ENCODE data around the gene CEP89.
"Not testable (repeated sequence)": the region's sequence is repeated elsewhere in the genome, so short reads cannot be mapped to it uniquely, and the experiment has no call there.

Gene CEP89

DNA sequence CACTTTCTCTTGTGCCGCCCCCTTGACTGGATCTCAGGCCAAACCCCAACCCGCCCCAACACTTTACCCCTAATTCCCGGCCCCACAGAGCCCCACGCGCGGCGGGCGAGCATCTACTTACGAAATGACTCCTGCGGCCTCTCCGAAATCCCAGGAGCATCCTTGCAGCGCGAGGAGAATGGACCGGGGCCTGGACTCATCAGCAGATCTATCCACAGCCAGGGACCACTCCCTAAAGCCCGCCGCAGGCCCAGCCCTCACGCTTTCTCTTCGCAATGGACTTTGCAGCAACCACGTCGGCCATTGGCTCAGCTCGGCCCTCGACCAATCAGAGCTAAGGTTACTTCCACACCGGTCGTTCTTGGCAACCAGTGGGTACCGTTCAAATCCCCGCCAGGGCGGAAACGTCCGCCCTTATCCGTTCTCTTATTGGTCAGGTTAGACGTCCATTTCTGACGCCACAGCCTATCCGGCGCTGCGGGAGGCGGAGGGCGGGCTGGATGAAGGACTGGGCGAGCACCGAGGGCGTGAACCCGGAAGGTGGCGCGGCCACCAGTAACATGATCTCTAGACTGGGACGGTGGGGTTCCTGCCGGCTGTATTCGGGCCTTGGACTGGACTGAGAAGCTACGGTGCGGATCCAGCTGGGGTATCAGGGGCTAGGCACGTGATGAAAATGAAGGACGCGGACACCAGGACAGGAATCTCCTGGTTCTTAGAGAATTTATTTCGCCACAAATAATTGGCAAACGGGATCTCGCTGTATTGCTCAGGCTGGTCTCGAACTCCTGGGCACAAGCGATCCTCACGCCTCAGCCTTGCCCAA lies at the start of gene CEP89, which contains the start of gene FAAP24:
CEP89 (minus strand) TSS at position 244 of the 826 bp plus-strand sequence; CDS start at position 160, 84 bp downstream.
FAAP24 (plus strand) TSS at position 528 of the 826 bp plus-strand sequence. CDS start 955 bp downstream, outside the sequence.
- DNase-seq: peak; percentile 95

DNA sequence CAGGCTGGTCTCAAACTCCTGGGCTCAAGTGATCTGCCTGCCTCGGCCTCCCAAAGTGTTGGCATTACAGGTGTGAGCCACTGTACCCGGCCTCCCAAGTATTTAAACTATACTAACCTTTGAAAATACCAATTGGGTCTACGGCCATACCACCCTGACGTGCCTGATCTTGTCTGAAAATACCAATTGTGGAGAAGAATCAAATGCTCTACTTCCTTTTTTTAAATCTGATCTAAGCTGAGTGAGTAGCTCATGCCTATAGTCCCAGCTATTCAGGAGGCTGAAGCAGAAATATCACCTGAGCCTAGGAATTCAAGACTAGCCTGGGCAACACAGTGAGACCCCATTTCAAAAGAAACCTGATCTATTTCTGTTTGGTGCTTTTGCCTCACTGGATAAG lies 39.1 kb upstream of the CEP89 start:
- not testable (repeated sequence) for DNase-seq

DNA sequence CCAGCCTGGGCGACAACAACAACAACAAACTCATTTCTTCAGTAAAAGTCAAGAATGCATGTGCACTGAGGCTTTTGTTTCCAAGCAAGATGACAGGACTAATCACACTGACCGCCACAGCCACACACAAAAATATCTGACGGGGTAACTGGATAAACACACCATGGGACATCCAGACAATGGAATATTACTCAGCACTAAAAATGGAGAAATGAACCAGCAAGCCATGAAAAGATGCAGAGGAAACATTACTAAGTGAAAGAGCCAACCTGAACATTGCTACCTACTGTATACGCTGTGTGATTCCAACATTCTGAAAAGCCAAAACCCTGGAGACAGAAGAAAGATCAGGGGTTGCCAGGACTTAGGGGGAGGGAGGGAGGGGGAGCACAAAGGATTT lies 37.0 kb upstream of the CEP89 start:
- no peak for DNase-seq

DNA sequence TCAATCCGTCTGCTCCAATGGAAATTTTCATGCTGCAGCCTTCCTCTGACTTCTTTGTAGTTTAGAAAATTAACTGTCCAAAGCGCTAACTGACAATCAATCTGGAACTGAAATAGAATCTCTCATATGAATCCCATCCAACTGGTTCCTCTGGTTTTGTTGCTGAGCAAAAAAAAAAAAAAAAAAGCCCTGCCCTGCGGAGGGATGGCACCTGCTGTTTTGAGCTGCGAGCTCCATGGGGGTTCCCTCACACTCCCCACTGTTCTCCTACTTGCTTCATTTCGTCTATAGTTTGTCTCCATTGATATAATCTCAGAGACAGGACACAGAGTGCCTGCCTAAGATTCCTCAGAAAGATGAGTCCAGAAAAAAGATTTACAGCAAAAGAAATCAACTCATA lies 33.7 kb upstream of the CEP89 start:
- no peak for DNase-seq

DNA sequence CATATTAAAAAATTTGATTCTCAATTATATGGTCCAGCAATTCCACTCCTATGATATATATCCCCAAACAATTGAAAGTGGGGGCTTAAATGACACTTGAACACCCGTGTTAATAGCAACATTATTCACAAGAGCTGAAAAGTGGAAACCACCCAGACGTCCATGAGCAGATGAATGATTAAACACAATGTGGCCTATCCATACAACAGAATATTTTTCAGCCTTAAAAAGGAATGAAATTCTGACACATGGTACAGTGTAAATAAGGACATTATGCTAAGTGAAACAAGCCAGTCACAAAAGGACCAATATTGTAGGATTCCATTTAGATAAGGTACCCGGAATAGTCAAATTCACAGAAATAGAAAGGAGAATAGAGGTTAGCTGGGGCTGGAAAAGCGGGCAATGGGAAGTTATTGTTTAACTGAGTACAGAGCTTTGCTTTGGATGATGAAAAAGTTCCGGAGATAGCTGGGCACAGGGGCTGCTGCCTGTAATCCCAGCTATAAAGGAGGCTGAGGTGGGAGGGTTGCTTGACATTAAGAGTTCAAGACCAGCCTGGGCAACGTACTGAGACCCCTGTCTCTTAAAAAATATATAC lies 31.8 kb upstream of the CEP89 start:
- DNase-seq: not testable (repeated sequence)

DNA sequence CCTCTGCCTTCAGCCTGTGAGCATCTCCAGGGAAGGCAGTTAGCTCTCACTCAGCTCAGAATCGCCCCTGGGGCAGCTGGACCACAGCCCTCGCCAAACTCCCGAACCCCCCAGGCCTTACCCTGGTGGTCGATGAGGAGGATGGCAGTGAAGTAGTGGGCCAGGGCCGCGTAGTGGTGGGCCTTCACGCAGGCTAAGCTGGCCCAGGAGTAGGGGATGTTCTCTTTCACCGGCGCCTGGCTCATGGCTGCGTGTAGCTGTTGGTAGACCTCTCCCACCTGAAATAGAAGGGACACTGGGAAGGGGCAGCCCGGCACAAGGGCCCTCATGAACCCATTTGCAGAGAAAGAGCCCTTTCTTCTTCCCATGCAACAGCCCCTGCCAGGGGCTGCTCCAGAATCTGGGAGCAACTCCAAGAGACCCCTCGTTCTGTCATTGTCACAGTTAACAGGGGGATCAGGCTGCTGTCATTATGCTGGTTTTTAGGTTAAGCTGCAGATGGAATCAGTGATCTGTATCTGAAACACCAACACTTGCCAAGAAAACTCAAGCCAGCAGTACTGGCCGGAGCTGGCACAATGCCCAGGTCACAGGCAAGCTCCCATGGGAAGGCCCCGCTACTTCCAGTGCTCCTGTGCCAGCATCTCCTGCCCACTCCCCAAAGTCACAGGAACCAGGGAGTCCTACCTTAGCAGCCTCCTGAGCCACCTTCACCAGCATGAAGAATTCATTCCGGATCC lies 30.5 kb upstream of the CEP89 start:
- DNase-seq: not testable (repeated sequence)

DNA sequence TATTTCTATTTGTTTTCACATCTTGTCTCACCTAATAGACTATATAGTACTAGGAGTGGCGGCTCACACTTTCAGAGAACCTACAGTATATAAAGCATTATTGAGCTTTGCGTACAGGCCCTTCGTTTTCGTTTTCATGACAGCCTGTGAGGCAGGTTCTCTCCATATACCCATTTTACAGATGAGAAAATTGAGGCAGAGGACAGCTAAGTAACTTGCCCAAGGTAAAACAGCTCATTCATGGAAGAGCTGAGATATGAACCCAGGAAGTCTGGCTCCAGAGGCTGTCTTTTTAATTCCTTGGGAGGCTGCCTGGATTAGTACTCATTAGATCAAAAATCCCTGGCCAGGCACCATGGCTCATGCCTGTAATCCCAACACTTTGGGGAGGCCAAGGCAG lies 29.2 kb upstream of the CEP89 start:
- DNase-seq: no peak

DNA sequence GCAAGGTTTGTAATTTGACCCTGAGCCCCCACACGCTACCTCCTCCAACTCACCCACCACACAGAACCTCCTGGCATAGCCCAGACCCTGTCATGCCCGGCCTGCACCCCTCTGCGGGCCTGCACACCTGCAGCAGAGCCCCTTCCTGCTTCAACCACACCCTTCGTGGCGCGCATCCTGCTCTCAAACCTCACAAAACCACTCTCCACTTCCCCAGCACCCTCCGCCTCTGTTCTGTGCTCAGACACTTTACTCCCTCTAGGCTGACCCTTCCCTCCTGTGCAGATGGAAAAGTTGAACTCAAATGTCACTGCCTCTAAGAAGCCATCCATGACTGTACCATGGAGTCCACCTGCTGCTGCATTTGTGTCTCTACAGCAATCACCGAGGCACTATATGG lies 28.8 kb upstream of the CEP89 start:
- DNase-seq: no peak

DNA sequence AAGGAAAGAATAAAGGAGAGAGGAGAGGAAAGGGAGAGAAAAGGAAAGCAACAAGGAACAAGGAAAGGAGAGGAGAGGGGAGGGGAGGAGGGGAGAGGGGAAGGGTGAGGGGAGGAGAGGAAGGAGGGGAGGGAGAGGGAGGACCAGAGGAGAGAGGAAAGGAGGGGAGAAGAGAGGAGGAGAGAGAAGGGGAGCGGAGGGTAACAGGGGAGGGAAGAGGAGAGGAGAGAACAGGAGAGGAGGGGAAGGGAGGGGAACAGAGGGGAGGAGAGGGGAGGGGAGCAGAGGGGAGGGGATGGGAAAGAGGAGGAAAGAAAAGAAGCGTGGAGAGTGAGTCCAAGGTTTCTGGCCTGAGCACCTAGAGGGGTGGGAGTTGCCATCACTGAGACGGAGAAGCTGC lies 27.0 kb upstream of the CEP89 start:
- no peak for DNase-seq

DNA sequence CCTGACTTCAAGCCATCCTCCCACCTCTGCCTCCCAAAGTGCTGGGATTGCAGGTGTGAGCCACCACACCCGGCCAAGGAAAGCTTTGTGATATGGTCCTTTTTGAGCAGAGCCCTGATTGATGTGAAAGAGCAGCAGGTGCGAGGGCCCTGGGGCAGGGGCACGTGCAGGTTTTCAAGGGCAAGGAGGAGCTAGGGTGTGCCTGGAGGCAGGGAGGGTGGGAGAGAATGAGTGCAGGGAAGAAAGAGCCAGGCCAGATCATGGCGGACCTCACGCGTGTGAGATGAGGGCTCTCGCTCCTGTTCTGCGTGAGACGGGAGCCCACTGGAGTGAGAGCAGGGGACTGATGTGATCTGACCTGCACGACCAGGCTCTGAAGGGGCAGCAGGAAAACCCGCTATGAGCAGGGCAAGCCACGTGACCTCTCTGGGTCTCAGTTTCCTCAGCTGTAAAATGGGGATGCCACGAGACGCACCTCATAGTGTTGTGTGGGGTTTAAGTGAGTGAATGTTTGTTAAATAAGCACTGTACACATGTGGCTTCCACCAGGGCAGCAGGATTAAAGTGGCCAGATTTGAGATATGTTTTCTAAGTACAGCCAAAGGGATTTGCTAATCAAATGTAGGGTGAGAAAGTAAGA lies 26.1 kb upstream of the CEP89 start:
- no peak for DNase-seq

DNA sequence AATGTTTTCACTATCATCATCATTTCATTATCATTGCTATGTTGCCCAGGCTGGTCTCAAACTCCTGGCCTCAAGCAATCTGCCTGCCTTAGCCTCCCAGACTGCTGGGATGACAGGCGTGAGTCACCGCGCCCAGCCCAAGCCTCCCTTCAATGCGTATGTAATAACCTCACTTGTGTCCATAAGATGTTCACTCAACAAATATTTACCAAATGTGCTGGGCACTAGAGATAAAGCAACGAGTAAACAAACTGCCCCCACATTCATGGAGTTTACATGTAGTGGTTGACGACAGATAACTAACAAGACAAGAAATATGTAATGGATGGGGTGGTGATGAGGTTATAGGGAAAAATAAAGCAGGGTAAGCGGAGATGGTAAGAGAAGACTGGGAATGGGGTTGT lies 25.3 kb upstream of the CEP89 start:
- DNase-seq: not testable (repeated sequence)

DNA sequence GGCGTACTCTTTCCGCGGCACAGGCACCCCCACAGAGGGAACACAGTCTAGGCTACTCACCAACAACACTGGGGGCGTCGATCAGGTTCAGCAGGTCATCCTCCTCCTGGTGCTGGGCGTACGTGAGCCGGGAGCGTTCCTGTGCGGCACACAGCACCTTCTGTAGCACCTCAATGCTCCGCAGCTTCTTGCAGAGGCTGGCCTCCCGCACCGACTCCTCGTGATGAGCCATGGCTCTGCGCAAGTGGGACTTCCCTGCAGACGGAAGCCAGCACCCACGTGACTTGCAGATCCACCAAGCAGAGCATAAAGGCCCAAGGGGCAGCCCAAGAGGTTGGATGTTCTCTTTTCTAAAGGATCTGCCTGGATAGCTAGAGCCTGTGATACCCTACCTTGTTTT lies 24.2 kb upstream of the CEP89 start:
- not testable (repeated sequence) for DNase-seq

DNA sequence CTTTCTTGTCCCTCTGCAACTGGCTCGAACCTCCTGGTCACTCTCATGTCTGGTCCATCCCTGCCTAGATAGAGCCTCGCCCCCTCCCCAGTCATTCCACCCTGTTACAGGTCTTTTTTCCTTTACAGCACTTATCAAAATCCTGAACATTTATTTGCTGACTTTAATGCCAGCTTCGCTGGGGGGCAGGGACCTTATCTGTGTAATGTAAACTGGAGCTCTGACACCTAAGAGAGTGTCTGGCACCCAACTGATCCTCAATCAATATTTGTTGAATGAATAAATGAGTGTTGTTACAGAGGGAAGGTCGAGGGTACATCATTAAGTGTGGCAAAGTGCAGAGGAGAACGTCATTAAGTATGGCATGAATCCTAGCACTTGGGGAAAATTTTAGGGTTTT lies 17.0 kb upstream of the CEP89 start:
- DNase-seq: no peak

DNA sequence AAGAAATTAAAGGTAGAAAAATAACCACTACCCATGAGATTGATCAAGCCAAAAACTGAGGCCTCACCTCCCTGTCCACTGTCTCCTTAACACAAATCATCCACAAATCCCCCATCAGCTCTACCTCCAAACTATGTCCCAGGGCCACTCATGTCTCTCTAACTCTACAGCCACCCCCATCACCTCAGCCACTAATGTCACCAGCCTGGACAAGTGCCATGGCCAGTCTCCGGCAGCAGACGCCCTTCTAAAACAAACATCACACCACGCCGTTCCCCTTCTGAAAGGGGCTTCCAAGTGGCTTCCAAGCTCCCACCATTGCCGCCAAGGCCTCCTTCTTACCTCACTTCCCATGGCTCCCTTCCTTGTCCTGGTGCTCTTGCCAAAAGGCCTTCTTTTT lies 16.5 kb upstream of the CEP89 start:
- DNase-seq: not testable (repeated sequence)

DNA sequence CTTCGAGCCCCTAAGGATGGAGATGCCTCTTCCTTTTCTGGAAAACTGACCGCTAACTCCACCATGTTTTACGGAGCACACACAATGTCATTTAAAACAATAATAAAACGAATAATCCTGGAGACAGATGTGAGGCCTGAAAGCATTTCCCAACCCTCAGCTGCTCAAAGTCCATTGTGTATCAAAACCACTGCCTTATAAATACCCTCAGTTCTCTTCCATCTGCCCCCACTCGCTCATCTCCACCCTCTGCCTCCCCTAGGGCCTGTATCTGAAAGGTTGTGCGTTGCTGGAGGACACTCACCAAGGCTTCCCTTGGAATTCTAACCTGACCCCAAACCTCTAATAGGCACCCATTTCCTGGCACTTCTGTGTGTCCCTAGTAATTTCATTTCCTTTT lies 10.7 kb upstream of the CEP89 start:
- DNase-seq: not testable (repeated sequence)

DNA sequence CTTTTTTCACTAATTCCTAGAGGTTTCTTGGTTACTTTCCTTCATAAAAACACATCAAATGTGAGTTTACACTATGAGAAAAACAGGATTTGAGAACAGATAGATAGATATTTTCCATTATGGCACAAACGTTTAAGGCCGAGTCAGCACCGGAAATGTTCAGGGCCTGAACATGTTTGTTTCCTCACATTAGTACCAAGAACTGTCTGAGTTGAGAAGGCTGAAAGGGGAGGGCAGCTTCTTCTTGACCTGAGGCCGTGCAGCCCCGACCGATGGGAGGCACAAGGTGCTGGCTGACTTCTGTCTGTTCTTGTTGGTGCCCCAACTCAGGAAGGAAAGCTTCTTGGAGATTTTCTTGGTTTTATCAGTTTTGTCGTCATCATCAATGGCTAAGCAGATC lies 8.0 kb upstream of the CEP89 start:
- not testable (repeated sequence) for DNase-seq

DNA sequence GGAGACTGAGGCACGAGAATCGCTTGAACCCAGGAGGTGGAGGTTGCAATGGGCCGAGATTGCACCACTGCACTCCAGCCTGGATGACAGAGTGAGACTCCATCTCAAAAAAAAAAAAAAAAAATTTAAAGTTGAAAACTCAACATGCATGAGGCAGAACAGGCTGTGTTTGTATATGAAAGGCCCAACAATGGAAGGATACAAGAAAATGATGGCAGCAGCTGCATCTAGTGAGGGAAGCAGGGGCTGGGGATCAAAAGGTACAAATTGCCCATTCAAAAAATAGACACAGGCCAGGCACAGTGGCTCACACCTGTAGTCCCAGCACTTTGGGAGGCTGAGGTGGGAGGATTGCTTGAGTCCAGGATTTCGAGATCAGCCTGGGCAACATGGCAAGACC lies 6.1 kb upstream of the CEP89 start:
- DNase-seq: not testable (repeated sequence)

DNA sequence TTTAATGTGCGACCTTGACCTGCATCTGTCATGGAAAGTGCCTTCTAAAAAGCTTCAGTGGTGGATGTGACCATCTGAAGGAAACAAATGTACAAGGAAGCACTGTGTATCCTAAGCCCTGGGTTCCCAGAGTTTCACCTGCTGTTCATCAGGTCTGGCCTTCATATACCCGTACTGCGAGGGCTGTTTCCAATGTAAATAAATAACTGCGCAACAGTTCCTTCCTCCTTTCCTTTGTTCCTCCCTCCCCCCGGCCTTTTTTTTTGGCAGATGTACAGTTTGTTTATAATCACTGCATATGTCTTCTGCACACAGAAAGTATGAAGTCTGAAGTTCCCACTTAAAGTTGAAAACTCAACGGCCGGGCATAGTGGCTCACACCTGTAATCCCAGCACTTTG lies 5.5 kb upstream of the CEP89 start:
- DNase-seq: no peak

DNA sequence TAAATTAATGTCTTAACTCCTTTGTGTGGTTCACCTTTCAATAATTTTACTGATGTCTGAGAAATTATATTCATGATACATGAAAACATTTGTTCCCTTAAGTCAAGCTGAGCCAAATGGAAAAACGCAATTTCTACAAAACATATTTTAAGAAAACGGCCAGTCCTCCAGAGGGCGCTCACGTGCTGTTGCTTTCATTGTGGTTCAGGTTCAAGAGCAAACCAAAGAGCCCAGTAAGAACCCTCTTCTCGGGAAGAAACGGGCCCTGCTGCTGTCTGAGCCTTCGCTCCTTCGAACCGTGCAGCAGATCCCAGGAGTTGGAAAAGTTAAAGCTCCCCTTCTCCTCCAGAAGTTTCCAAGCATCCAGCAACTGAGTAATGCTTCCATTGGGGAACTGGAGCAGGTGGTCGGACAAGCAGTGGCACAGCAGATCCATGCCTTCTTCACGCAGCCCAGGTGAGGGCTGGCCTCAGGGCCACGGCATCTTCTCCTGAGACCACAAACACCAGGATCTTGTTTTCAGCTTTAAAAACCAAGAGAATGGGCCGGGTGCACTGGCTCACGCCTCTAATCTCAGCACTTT lies 4.6 kb upstream of the CEP89 start:
- no peak for DNase-seq

DNA sequence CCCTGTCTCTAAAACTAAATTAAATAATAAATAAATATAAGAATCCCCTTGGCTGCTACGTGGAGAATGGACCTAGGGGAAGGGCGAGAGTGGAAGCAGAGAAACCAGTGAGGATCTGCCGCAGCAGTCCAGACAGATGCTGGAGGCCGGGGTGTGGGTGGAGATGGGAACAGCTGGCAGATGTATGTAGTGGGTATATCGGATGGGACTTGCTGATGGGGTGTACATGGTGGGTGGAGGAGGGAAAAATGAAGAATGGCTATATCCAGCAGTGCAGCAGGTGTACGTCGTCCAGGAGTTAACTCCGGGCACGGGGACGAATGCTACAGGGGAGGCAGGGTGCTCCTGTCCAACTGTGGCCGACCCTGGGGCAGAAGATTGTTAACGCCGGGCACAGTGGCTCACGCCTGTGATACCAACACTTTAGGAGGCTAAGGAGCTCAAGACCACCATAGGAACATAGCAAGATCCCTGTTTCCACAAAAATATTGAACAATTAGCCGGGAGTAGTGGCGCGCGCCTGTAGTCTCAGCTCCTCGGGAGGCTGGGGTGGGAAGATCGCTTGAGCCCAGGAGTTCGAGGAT lies 654 bp downstream of the CEP89 start:
- no peak for DNase-seq

DNA sequence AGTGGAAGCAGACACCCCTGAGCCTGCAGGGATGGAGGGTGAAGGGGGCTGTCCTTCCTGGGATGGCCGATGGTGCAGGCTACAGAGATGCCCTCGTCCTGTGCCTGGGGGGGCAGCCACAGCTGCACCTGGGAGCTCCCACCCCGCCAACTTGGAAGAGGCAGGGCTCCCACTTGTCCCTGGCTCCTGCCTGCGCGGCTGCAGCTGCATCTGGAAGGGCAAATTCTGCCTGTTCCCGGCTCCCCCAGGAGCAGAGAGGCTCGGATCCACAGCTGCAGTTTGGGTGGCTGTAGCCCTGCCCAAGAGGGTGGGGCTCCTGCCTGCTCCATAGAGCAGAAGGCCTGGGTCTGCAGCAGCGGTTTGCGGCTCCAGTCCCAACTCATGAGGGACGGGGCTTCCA lies 2.2 kb downstream of the CEP89 start:
- DNase-seq: no peak

DNA sequence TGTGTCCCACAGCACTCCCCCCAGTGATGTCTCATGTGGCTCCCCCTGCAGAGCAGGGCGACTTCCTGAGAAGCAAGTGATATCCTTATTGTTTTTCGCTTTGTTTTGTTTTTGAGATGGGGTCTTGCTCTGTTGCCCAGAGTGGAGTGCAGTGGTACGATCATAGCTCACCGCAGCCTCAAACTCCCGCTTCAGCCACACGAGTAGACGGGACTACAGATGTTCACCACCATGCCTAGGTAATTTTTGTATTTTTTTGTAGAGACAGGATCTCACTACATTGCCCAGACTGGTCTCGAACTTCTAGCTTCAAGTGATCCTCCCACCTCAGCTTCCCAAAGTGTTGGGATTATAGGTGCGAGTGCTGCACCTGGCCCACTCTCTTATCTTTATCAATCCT lies 5.0 kb downstream of the CEP89 start:
- no peak for DNase-seq
